Choroid plexus epithelial cell (primary cell): Measurements from ENCODE around the gene CNTN5.
A peak's percentile ranks its signal among the peaks of the same experiment; 100 is the strongest.

Source experiments
- DNase-seq: peaks from one replicate; pipeline ENCODE4 v3.0.0-alpha.2; 2010; ENCODE audit warnings: low read depth
- H3K4me3 ChIP-seq: 2 replicates; pipeline ENCODE4 v1.5.1; 2011; ENCODE audit warnings: low read depth, mild to moderate bottlenecking, control low read depth, low read length, moderate library complexity
- CTCF ChIP-seq: conservative IDR thresholded peaks from 2 replicates; pipeline ENCODE4 v1.5.1; 2011; ENCODE audit warnings: low read depth, mild to moderate bottlenecking, control low read depth, inconsistent platforms, low read length, moderate library complexity

CNTN5 gene

GRCh38 chr11:99522467-99523173, 501.9 kb downstream of the CNTN5 start:
- peak; percentile 45 for DNase-seq
- H3K4me3 ChIP-seq, result no peak overlapping the region
- no peak for TF ChIP-seq CTCF

GRCh38 chr11:99531468-99531867, 510.7 kb downstream of the CNTN5 start:
- no peak overlapping the region for H3K4me3 ChIP-seq
- no peak for TF ChIP-seq CTCF
- no peak for DNase-seq

DNA sequence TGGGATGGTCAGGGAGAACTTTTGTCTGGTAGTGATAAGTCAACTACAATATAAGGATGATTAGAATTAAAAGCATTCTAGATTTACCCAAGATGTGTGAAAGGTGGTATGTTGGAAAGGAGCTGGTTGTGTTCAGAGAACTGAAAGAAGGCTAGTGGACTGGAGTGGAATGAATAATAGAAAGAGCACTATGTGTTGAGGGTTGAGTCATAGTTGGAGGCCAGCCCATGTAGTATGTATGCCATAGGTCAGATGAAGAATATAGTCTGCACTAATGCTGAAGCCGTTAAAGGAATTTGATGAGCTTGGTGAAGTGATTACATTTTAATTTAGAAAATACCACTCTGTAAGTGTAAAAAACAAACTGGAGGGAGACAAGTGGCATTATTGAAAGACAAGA, 514.1 kb downstream of the CNTN5 start:
- DNase-seq, result peak; percentile 68
- TF ChIP-seq CTCF, result no peak
- H3K4me3 ChIP-seq, result no peak overlapping the region

DNA sequence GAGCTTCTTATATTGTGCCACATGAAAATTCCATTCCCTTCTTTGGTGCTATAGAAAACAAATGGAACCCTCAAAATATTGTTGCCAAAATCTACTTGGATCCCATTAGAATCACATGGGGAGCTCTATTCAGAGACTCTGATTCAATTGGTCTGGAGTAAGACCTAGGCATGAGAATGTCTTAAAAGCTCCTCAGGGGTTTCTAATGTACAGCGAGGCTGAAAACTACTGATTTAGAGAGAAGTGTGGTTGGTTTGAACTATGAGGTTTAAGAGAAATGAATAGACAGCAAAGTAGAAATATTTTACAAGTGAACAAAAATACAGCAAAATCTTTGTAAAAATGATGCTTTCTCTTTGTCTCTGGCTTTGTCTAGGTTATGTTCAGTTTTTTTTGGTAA, 514.7 kb downstream of the CNTN5 start:
- no peak for DNase-seq
- no peak overlapping the region for H3K4me3 ChIP-seq
- no peak for TF ChIP-seq CTCF

DNA sequence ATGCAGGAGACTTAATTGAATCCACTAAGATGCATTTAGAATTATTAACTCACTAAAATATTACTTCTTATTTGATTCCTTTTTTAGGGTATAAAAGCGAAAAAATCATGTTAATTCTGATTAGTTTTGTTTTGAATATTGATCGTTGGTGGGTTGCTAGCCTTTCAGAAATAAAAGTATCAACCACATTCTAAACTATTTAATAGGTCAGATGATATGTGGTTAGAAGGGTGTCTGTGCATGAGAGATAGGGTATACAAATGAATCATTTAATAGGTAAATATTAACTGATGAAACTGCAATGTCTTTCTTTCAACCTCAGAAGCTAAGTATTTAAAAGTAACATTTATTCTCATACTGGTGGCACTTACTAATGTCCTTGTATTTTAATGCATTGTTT, 515.1 kb downstream of the CNTN5 start:
- TF ChIP-seq CTCF, result no peak
- H3K4me3 ChIP-seq, result no peak overlapping the region
- no peak for DNase-seq

- H3K4me3 ChIP-seq, result no peak overlapping the region
- DNase-seq, result no peak
- TF ChIP-seq CTCF, result no peak
Observed at GRCh38 chr11:99537681-99538080, 516.9 kb downstream of the CNTN5 start.

GRCh38 chr11:99545616-99546015, 524.9 kb downstream of the CNTN5 start:
- no peak overlapping the region for H3K4me3 ChIP-seq
- TF ChIP-seq CTCF, result no peak
- no peak for DNase-seq
